Left lung (tissue), 10 donors: ENCODE results near the gene TMCC3. TPM values are rescaled to one million over a fixed set of nuclear protein-coding genes. Genes with fewer than 3 reads are reported as not detected.

Experiments used
- ATAC-seq: fragments of 200-7000 bp; cut with Tn5 transposase; one replicate; pipeline ENCODE4 v1.9.1; 2020; ENCODE audit warnings: moderate library complexity
- DNase-seq, 4 donors: peaks; one replicate each; pipeline ENCODE4 v3.0.0-alpha.2; 2013 to 2020
- H3K27ac ChIP-seq, 2 donors: fragments of 200-600 bp; sonication (generic) in 1 of 2; one replicate each; pipeline versions ENCODE4 v1.5.0 to v1.8.0; 2020 to 2021
- H3K27me3 ChIP-seq, 2 donors: fragments of 200-600 bp; sonication (generic) in 1 of 2; one replicate each; pipeline versions ENCODE4 v1.5.0 to v1.8.0; 2020 to 2021
- H3K36me3 ChIP-seq, 2 donors: fragments of 200-600 bp; sonication (generic) in 1 of 2; one replicate each; pipeline versions ENCODE4 v1.5.0 to v1.8.0; 2020 to 2021
- H3K4me1 ChIP-seq, 2 donors: fragments of 200-600 bp; one replicate each; pipeline ENCODE4 v1.8.0; 2021
- H3K4me3 ChIP-seq, 2 donors: fragments of 200-600 bp; sonication (generic) in 1 of 2; one replicate each; pipeline versions ENCODE4 v1.5.0 to v1.8.0; 2020 to 2021; ENCODE audit warnings: mild to moderate bottlenecking in 1 of 2
- H3K9me3 ChIP-seq, 2 donors: fragments of 200-600 bp; sonication (generic) in 1 of 2; one replicate each; pipeline versions ENCODE4 v1.5.0 to v1.8.0; 2020 to 2021
- CTCF ChIP-seq, 2 donors: fragments of 200-600 bp; sonication (generic) in 1 of 2; IDR thresholded peaks; one replicate each; pipeline versions ENCODE4 v1.5.0 to v1.8.0; 2021; ENCODE audit warnings: antibody characterized with exemption in 2 of 2
- intact Hi-C, 2 donors: fragments of 100-400 bp; cut with DNase I; formaldehyde crosslinking; loops; one replicate each; pipeline versions ENCODE4 v1.11.2 to v1.14.2; 2022
- polyA plus RNA-seq, 6 donors: library from polyadenylated mRNA; unstranded; fragments of 120-200 nt; gene quantifications; one replicate each; pipeline ENCODE4 v1.2.1, GENCODE V29; 2013; ENCODE audit not compliant: insufficient read length in 6 of 6
- total RNA-seq, 2 donors: library from RNA; stranded (reverse); fragmentation: NEBNext Ultra II Directional; extraction: Animal tissue kit (Norgen Biotek cat#: 25700); gene quantifications; one replicate each; pipeline ENCODE4 v1.2.1, GENCODE V29; 2021
- donor health status: DM: no; HTN: yes; CAD: no.
- donor health status: DM: no; HTN: no; CAD: no.

The TMCC3 gene
- total and polyA plus RNA-seq, 8 donors = 3.7 to 11.4 (median 6.8) TPM

DNA sequence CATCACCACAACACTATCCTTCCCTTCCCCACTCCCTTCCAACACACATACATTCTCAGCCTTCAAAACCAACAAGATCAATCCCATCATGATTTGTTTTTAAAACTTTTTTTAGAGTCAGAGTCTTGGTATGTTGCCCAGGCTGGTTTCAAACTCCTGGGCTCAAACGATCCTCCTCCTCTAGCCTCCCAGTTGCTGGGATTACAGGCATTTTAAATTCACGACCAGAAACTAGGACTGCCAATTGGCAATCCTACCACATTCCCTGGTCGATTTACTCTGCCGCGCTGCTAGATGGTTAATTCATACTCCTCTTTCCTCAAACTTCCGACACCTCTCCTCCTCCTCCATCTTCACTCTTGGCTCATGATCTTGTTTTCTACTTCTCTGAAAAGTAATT lies 37.5 kb upstream of the TMCC3 start:
- no peak for TF ChIP-seq CTCF (IDR thresholded peaks at IDR 0.05)
- no peaks in the 10 kb centered on the region for H3K36me3 ChIP-seq
- intact Hi-C loops = no loop called here
- no peaks in the 10 kb centered on the region for H3K9me3 ChIP-seq
- DNase-seq (no peak), ATAC-seq (no peak)
- peaks cover 0 to 16% of the 10 kb centered on the region in 2 donors for H3K4me1 ChIP-seq
- H3K27me3 ChIP-seq = no peaks in the 10 kb centered on the region
- no peak overlapping the region for H3K4me3 ChIP-seq
- H3K27ac ChIP-seq = no peak overlapping the region

- H3K36me3 ChIP-seq = no peaks in the 10 kb centered on the region
These were observed 36.7 kb upstream of the TMCC3 start for GRCh38 chr12:94686834-94687628.

DNA sequence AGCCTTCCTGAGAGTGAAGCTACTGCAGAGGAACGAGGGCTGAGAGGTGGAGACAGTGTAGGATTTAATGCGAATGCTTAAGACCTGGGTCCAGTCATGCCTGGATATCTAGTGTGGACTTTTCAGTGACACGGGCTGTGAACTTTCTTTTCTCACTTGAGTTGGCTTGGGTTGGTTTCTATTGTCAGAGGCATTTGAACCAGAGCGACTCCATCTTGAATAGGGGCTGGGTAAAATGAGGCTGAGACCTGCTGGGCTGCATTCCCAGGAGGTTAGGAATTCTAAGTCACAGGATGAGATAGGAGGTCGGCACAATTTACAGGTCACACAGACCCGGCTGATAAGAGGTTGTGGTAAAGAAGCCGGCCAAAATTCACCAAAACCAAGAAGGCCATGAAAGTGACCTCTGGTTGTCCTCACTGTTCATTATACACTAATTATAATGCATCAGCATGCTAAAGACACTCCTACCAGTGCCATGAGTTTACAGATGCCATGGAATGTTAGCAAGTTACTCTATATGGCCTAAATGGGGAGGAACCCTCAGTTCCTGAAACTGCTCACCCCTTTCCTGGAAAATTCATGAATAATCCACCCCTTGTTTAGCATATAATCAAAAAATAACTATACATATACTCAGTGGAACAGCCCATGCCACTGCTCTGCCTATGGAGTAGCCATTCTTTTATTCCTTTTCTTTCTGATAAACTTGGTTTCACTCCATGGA lies 34.2 kb upstream of the TMCC3 start:
- no peak for TF ChIP-seq CTCF (IDR thresholded peaks at IDR 0.05)
- Histone ChIP-seq H3K27me3 (no peaks in the 10 kb centered on the region), H3K9me3 (no peaks in the 10 kb centered on the region), H3K4me3 (no peak overlapping the region), H3K4me1 (peaks cover 0 to 3% of the 10 kb centered on the region in 2 donors), H3K27ac (no peak overlapping the region), H3K36me3 (no peaks in the 10 kb centered on the region)
- intact Hi-C loops = no loop called here
- ATAC-seq (no peak), DNase-seq (no peak)

More at GRCh38 chr12:94686834-94687628, 36.7 kb upstream of the TMCC3 start:
- no peak overlapping the region for H3K4me3 ChIP-seq
- no peak for ATAC-seq
- no peaks in the 10 kb centered on the region for H3K9me3 ChIP-seq
- H3K27ac ChIP-seq = no peak overlapping the region
- no peak for DNase-seq
- no peak for TF ChIP-seq CTCF (IDR thresholded peaks at IDR 0.05)
- intact Hi-C loops = no loop called here
- peaks cover 0 to 16% of the 10 kb centered on the region in 2 donors for H3K4me1 ChIP-seq
- no peaks in the 10 kb centered on the region for H3K27me3 ChIP-seq

- ATAC-seq (no peak), DNase-seq (no peak)
- H3K27ac ChIP-seq = no peak overlapping the region
- no peak overlapping the region for H3K4me3 ChIP-seq
- no peaks in the 10 kb centered on the region for H3K36me3 ChIP-seq
- H3K9me3 ChIP-seq = no peaks in the 10 kb centered on the region
- intact Hi-C loops = no loop called here
- no peaks in the 10 kb centered on the region for H3K27me3 ChIP-seq
- no peak for TF ChIP-seq CTCF (IDR thresholded peaks at IDR 0.05)
- peaks cover 0 to 39% of the 10 kb centered on the region in 2 donors for H3K4me1 ChIP-seq
These were observed 29.3 kb upstream of the TMCC3 start for GRCh38 chr12:94679554-94680195.

GRCh38 chr12:94678849-94679248 lies 28.5 kb upstream of the TMCC3 start:
- Histone ChIP-seq H3K27ac (no peak overlapping the region), H3K27me3 (no peaks in the 10 kb centered on the region), H3K4me3 (no peak overlapping the region), H3K9me3 (no peaks in the 10 kb centered on the region), H3K4me1 (peaks cover 5 to 46% of the 10 kb centered on the region in 2 donors), H3K36me3 (no peaks in the 10 kb centered on the region)
- no peak for TF ChIP-seq CTCF (IDR thresholded peaks at IDR 0.05)
- ATAC-seq (no peak), DNase-seq (peak in 1 of 4 donors; percentile 46)
- intact Hi-C loops = no loop called here
